GM19351 (cell line): ENCODE data around the gene ALS2CL.
"Not testable (repeated sequence)": the region's sequence is repeated elsewhere in the genome, so short reads cannot be mapped to it uniquely, and the experiment has no call there.

ENCODE experiments used
- ATAC-seq: cut with Tn5 transposase; IDR thresholded peaks from one replicate; pipeline ENCODE4 v1.9.1; 2021; ENCODE audit warnings: mild to moderate bottlenecking, moderate library complexity; ENCODE audit not compliant: unreplicated experiment

ALS2CL gene, protein sequence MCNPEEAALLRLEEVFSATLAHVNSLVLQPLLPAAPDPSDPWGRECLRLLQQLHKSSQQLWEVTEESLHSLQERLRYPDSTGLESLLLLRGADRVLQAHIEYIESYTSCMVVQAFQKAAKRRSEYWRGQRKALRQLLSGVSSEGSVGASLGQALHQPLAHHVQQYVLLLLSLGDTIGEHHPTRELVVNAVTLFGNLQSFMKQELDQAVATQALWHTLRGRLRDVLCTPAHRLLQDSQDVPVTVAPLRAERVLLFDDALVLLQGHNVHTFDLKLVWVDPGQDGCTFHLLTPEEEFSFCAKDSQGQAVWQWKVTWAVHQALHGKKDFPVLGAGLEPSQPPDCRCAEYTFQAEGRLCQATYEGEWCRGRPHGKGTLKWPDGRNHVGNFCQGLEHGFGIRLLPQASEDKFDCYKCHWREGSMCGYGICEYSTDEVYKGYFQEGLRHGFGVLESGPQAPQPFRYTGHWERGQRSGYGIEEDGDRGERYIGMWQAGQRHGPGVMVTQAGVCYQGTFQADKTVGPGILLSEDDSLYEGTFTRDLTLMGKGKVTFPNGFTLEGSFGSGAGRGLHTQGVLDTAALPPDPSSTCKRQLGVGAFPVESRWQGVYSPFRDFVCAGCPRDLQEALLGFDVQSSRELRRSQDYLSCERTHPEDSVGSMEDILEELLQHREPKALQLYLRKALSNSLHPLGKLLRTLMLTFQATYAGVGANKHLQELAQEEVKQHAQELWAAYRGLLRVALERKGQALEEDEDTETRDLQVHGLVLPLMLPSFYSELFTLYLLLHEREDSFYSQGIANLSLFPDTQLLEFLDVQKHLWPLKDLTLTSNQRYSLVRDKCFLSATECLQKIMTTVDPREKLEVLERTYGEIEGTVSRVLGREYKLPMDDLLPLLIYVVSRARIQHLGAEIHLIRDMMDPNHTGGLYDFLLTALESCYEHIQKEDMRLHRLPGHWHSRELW

DNA sequence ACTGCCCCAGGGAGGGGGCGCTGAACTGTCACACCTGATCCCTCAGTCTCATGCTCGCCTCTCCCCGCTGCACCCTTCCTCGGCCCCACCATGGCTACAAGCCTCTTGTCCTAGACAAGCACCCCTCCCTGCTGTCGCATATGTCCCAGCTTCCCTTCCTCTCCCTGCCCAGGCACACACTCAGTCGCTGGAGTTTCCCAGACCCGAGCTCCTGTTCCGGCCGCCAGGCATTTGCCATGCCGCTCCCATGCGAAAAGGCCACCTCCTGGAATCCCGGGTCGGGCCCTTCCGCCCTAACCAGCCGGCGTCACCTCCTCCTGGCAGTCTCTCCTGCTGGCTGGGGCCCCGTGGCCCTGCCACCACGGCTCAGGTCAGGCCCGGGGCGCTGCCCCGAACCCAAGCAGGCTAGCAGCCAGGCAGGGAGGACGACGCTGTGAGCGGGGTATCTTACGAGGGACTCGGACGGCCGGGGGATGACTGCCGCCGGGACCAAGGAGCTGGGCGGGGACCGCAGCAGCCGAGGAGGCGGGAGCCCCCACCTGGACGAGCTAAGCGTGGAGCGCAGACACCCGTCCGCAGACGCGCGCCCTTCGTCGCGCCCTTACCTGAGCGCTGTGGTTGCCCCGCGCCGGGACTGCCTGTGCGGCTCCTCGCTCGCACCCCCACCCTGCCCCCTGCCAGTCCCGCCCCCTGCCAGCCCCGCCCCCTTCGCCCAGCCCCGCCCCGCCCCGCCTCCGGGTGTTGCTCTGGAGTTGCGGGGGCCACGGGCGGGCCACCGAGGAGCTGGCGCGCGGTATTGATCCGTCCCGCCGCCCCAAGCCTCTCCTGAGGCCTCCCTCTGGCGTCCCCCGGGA lies at the start of gene ALS2CL:
TSS of gene ALS2CL (minus strand) at position 642 of the 854 bp plus-strand sequence. CDS start 4,239 bp downstream, outside the sequence.
- ATAC-seq: no peak

DNA sequence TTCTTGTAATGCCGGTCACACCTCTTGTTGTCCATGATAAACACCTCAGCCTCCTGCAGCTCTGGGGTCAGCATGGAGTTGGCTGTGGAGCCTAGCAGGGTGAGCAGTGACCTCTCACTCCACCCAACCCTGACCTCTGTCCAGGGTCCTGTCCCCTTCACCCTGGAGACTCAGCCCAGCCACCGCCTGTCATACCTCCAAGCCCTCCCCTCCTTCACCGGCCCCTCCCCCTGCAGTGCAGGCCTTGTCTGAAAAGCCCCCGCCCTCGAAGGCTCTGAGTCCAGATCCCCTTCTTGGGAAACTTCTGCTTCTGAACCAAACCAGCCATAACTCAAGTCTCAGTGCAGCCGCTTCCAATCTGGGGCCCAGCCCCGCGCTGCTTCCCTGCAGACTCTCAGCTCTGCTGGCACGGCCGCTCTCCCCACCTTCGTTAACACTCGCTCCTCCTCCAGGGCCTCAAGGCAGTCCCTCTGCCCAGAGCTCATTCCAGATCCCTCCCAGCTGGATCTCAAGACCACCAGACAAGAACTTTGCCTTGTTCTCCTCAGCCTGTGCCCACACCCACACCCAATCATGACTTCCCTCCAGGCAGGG lies 49.6 kb upstream of the ALS2CL start:
- ATAC-seq: no peak

DNA sequence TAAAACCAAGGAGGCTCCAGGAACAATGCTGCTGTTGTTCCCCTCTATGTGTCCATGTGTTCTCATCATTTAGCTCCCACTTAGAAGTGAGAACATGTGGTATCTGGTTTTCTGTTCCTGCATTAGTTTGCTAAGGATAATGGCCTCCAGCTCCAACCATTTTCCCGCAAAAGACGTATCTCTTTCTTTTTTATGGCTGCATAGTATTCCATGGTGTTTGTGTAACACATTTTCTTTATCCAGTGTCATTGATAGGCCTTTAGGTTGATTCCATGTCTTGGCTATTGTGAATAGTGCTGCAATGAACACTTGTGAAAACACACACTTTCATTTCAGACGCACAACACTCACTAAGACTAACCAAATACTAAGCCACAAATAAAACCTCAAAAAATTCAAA lies 46.1 kb upstream of the ALS2CL start:
- not testable (repeated sequence) for ATAC-seq

DNA sequence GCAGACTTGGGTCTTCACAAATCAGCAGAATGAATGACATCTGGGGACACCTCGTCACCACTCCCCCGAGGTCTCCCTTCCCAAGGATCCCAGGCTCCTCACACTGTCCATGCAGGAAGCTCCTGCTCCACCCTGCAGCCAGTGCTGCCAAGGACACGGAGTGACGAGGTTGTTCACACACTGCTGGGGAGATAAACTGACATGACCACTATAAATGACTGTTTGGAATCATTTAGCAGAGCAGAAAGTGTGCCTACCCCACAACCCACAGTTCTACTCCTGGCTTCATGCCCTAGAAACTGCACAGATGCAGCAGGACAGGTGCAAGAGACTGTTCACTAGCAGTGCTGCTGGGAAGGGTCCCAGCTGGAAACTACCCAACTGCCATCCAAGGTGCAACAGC lies 43.9 kb upstream of the ALS2CL start:
- ATAC-seq: no peak

DNA sequence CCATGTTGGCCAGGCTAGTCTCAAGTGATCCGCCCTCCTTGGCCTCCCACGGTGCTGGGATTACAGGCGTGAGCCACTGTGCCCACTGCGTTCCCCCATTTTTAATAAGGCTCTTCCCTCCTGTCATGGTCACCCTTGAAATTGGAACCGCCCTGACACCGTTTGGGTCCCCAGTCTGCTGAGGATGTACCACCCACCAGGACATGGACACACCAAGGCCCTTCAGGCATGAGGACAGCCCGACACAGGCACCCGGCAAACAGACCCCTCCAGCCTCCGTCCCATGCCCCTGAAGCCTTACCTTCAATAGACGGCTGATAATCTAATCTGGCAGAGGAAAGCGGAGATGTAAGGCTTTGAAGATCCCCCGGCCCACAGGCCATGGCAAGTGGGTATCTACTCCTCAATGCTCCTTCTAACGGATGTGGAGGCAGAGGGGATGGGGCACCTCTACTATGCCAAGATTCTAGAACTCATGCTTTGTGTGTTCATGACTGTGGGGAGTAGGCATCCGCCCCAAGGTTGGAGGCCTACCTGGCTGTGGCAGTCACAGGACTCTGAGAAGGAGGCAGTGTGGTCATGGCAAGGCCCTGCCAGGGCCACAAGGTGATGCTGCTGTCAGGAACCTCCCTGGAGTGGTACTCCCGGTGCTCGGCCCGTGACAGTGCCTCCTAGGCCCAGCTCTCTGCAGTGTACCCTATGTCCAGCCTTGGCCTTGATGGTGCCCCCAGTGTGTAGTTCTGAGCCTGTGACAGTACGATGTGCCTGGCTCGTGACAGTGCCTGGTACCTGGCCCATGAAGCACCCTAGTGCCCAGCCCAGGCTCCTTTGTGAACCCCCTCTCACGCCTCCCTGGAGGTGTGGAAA lies 42.8 kb upstream of the ALS2CL start:
- no peak for ATAC-seq

DNA sequence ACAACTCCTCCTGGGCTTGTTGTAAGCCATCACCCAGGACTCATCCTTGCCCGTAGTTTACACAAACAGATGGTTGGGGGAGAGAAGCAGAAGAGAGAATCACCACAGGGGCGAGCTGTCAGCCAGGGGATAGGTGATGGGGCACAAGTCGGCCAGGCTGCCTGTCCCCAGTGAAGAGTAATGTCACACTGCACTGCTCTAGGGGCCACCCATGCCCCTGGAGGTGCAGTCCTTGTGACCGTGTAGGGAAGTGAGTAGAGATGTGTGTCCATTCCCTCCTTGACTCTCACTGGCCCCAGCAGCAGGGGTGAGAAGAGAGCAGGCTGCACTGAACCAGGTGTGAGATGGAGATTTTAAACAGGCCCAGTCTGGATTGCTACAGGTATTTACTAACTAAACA lies 41.3 kb upstream of the ALS2CL start:
- no peak for ATAC-seq

DNA sequence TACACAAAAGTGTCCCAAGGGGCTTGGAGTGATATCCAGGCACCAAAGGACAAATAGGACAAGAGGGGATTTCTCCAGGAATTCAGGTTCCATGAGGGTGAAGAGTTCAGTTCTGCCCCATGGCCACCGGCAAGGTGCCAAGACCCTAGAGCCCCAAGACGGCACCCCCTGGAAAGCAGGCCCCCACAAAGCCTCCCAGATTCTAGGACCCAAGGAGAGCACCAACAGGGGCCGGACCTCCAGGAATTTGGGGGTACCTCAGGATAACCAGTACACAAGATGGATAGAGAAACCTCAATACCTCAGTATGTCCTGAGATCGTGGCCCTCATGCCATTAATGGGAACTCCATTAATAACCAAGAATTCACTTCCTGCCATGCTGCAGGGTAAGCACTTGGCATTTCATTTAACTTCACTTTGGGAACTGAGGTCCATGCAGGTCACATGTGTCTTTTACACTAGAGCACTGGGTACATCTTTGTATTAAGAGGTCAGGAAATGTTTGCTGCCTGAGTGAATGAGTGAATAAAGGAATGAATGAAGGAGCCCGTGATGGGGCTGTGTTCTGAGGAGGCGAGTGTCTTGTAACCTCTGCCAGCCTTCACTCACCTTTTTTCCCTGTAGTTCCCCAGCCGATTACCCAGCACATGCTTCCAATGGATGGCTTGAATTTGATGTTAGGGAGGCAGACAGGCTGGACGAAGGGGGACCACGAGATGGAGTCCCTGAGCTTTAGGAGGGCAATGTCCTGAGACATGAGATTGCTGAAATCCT lies 39.7 kb upstream of the ALS2CL start:
- no peak for ATAC-seq

DNA sequence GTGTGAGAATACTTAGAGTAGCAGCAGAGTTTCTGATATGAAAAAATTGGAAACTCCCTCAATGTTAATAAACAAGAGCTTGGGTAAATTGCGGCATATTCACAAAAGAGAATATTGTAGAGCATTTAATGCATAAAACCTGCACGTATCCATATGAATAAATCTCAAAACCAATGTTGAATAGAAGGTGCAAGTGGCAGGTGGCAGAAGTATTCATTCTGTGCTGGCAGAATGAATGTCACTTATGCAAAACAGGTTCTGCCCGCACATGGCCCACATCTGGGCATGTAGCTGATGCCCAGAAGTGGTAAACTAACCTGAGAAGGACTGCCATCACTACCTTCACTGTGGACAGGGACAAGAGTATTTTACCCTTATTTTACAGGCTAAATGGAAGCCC lies 38.3 kb upstream of the ALS2CL start:
- no peak for ATAC-seq

DNA sequence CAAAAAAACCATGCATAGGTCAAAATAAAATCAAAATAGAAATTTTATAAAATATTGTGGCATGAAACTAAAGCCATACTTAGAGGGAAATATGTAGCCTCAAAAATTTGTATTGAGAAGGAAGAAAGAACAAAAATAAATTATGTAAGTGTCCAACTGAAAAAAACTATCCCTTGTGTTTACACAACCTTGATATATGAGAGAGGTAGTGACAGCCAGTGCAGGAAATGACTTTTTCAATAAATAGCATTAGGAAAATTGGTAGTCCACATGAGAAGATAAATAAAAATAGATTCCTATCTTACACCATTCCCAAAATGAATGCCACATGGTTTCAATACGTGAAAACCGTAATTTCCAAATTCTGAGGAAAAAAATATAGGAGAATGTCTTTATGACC lies 37.3 kb upstream of the ALS2CL start:
- no peak for ATAC-seq

DNA sequence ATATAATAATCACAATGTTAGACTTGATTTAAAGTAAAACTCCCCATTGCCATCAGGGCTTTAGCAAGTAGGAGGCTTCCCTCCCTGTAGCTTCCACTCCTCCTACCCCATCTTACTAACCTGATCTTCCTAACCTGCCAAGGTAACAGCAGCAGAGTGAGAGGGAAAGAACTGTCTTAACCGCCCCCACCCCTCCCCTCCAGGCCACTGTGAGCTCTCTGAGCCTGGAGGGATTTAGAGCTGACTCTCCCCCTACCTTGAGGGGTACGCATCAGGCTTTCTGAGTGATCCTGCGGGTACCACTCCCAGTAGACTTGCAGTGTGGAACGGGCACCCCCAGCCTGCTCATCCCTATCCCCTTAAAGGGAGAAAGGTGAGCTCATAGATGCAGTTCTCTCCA lies 35.6 kb upstream of the ALS2CL start:
- no peak for ATAC-seq

DNA sequence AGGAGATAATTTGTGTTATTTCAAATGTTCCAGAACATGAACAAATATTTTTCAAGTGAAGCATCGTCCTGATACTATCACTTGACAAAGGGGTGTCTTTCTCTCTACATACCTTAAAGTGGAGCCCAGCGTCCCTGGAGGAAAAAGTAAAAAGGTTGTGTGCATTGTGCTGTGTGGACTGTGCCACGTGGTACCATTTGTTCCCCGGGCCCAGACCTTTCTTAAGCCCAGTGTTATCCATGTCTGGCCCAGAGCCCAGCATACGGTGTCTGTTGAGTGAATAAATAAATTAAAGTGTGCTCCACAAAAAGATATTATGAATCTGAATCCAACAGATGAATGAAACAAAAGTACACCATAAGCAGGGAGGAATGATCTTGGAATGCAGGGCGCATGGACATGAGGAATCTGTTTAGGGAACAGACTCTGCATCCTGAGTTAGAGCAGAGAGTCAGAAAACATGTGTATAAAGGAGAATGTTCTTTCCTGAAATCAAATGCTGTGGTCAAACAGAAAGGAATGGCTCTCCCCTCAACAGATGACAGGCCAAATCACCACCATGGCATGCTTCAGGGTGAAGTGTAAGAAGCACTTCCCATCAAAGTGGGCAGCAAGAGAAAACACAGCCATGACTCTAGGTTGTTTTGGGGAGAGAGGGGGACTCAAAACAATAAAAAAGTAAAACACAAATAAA lies 32.3 kb upstream of the ALS2CL start:
- ATAC-seq: no peak

DNA sequence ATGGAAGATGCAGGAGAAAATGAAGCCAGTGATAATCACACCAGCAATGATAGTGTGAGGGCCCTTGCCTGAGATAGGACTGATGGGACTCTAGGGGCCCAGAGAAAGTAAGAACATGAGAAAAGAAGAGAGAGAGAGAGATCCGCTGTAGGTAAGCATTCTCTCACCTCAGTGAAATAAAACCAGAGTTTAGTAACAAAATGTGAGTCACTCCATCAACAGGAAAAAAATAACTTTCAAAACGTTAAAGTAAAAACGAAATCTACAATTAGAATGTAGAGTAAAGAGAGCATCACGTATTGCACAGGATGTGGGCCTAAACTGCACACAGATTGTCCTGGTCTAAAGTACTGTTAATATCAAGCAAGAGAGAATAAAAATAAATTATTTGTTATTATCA lies 30.9 kb upstream of the ALS2CL start:
- no peak for ATAC-seq

DNA sequence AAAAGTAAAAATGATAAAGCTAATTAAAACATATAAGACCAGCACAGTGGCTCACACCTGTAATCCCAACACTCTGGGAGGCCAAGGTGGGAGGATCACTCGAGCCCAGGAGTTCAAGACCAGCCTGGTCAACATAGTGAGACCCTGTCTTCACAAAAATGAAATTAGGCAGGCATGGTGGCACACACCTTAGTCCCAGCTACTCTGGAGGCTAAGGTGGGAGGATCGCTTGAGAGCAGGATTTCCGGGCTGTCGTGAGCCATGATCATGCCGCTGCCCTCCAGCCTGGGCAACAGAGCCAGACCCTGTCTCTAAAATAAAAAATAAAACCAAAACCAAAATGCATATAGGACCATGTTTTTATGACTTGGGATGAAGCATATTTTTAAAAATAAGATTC lies 29.0 kb upstream of the ALS2CL start:
- no peak for ATAC-seq

DNA sequence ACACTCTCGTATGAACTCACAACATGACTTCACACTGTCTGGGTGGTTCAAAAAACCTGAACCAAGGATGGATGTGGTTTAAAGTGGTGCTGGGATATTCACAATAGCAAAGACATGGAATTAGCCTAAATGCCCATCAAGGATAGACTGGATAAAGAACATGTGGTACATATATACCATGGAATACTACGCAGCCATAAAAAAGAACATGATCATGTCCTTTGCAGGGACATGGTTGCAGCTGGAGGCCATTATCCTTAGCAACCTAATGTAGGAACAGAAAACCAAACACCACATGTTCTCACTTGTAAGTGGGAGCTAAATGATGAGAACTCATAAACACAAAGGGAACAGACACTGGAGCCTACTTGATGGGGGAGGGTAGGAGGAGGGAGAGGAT lies 27.5 kb upstream of the ALS2CL start:
- ATAC-seq: no peak

DNA sequence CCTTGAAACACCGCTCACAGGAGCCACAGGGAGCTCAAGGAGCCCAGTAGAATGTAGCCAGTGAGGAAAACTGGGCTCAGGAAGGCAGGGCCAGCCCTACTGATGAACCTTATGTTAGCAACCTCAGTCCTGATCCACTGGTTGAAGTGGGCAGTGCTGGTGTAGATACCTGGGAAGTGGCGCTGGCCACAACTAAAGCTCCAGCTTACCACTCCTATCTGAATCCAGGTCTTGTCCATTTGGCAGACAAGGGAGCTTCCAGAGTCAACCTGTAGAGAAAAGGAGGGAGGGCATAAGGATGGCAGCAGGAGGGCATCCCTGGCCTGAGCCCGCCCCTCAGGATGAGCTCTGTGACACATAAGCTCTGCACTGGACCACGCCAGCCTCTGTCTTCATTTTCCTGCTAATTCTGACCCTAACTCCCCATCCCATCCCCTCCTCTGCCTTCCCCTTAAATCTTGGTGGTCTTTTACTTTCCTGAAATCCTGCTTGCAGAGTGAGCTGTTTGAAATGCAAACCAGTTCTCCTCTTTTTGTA lies 26.3 kb upstream of the ALS2CL start:
- ATAC-seq: no peak

DNA sequence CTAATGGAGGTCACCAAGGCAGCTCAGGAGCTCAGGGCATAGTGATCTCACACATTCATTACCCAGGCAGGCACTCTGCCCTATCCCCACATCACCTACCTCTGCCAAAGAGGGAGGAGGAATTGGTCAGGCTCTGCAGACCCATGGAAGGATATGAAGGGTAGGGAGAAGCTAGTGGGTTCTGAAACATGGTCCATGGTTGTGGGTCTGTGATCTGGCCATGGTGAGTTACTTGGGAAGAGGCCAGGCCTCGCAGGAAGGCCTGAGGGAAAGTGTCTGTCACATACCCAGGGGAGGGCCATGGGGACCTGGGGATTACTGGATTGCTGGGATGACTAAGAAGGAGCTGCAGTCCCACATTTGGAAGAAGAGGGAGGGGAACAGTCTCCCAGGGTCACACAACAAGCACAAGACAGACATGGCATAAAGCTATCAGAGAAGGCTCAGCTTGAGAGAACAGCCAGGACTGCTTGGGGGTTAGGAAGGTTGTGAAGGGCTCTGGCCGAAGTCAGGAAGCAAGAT lies 25.6 kb upstream of the ALS2CL start:
- no peak for ATAC-seq

DNA sequence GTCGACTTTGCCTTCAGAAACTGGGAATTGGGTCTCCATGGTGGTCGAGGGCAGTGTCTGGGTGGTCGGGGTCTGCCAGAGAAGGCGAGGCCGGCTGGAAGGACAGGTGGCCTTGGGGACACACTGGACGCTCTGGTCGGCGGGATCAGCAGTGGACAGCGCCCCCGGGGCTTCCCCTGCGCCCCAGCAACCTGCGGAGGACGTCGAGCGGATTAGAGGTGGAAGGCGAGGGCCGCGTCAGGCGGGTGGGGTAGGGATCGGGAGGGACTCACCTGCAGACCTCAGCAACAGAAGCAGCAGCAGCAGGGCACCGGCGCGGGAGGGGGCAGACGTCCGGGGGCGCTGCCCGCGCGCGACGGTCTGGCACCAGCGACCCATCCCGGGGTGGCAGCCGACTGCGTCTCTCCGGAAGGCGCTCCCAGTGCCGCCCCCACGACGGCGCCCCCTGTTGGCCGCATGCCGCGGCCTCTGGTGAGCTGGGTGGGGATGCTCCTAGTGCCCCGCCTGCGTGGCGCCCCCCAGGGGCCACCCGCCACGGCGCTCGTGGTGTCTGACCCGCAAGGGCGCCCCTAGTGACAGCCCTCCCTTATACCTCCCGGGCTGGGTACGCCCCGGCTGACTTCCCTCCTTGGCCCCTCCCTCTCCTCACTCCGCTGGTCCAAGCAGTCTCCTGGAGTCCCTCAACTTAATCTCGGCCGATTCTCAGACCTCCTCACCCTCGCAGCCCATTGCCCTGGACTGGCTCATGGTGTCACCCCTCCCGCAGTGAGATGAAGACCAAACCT lies 24.2 kb upstream of the ALS2CL start, which contains the start of gene PRSS50:
TSS of gene PRSS50 (minus strand) at position 423 of the 785 bp plus-strand sequence. CDS start at position 378, 45 bp downstream.
- ATAC-seq: no peak
